Ovary (tissue), 9 donors: ENCODE results near the gene GPC3. TPM values are rescaled to one million over a fixed set of nuclear protein-coding genes. Genes with fewer than 3 reads are reported as not detected.

ENCODE experiments used
- DNase-seq, 5 donors: peaks; one replicate each; pipeline ENCODE4 v3.0.0-alpha.2; 2019 to 2020
- H3K27ac ChIP-seq, 2 donors: fragments of 200-600 bp; one replicate each; pipeline versions ENCODE4 v1.5.1 to v1.8.0; 2019 to 2022
- H3K27me3 ChIP-seq: fragments of 200-600 bp; one replicate; pipeline ENCODE4 v1.8.0; 2022
- H3K36me3 ChIP-seq: fragments of 200-600 bp; sonication (generic); one replicate; pipeline ENCODE4 v1.5.1; 2019
- H3K4me1 ChIP-seq: one replicate; pipeline ENCODE4 v1.8.1; 2013; ENCODE audit warnings: mild to moderate bottlenecking, moderate library complexity; ENCODE audit not compliant: insufficient read depth
- H3K4me3 ChIP-seq: fragments of 200-600 bp; sonication (generic); one replicate; pipeline ENCODE4 v1.5.1; 2017
- H3K9me3 ChIP-seq, 2 donors: fragments of 200-600 bp in 1 of 2; sonication (generic) in 1 of 2; one replicate each; pipeline versions ENCODE4 v1.5.1 to v1.8.1; 2013 to 2019; ENCODE audit warnings: mild to moderate bottlenecking in 1 of 2, moderate library complexity in 1 of 2
- EP300 ChIP-seq: sonication (generic); formaldehyde crosslinking; IDR thresholded peaks from one replicate; pipeline ENCODE4 v1.6.1; 2017; ENCODE audit warnings: antibody characterized with exemption
- POLR2A ChIP-seq: fragments of 450-650 bp; IDR thresholded peaks from one replicate; pipeline ENCODE4 v1.6.1; 2017; ENCODE audit warnings: antibody characterized with exemption, mild to moderate bottlenecking, moderate library complexity
- WGBS, 3 donors: extraction: QIAGEN DNeasy Blood & Tissue Kit in 1 of 3; methylation state at CpG; one replicate each; pipeline versions ENCODE4 v1.1.5 to v1.1.7; 2013 to 2017; 5-methylcytosine and 5-hydroxymethylcytosine counted together
- intact Hi-C, 4 donors: fragments of 100-400 bp; cut with DNase I; formaldehyde crosslinking; loops; one replicate each; pipeline versions ENCODE4 v1.11.0 to v1.15.1; 2022 to 2023
- polyA plus RNA-seq, 2 donors: library from polyadenylated mRNA; stranded (reverse); fragments of 200-250 nt in 1 of 2; fragments of 350-450 nt in 1 of 2; fragmentation: Illumina TruSeq in 1 of 2; extraction: RNeasy Lipid Tissue Mini Kit (QIAGEN cat#74804) in 1 of 2; gene quantifications; one replicate each; pipeline ENCODE4 v1.2.3, GENCODE V29; 2013 to 2014
- total RNA-seq, 7 donors: library from RNA; depleted of rRNA in 2 of 7; stranded (reverse); fragments of >200 nt in 2 of 7; fragmentation: NEBNext Ultra II Directional in 3 of 7; extraction: Animal tissue kit (Norgen Biotek cat#: 25700) in 3 of 7; gene quantifications; one replicate each; pipeline versions ENCODE4 v1.1.0 to v1.2.4, GENCODE V29; 2016 to 2023
- TF ChIP-seq, protein P1 (sequence below), 3 donors: fragments of 450-650 bp in 2 of 3; fragments of 200-600 bp in 1 of 3; IDR thresholded peaks; one replicate each; pipeline versions ENCODE4 v1.5.1 to v1.8.0; 2016 to 2022; ENCODE audit warnings: antibody characterized with exemption in 3 of 3, mild to moderate bottlenecking in 1 of 3
- donor health status: DM: no; HTN: no; CAD: no; lungs with moderate emphysema.
- donor health status: DM: no; HTN: no; CAD: no.
- donor health status: Bipolar disorder and iron deficiency.
- donor health status: DM: yes; HTN: yes; CAD: no.
- donor health status: DM: no; HTN: no; CAD: no.
- donor health status: DM: yes; HTN: yes; CAD: no.

GPC3 gene
- total and polyA plus RNA-seq, 9 donors: 4.5 to 91.8 (median 12.1) TPM

DNA sequence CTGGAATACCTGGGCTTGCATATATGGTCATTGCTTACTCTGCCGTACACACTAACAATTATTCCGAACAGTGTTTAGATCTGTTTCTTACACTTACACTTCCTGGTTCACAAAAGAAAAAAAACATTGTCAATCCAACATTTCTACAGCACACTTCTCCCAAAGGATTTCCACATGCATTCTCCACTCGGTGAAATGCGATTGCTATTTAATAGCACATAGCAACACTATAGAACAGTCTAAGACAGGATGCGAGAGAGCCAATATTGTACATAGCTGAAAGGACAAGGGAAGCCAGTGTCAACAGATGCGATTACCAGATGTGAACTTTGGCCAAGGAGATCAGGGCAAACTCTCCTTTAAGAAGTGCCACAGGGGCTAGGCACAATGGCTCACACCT lies 349.4 kb downstream of the GPC3 start:
- H3K4me3 ChIP-seq: no peak overlapping the region
- H3K27ac ChIP-seq: no peak overlapping the region
- no peaks in the 10 kb centered on the region for H3K4me1 ChIP-seq
- H3K9me3 ChIP-seq: no peaks in the 10 kb centered on the region
- no peaks in the 10 kb centered on the region for H3K36me3 ChIP-seq
- intact Hi-C loops: no loop called here
- TF ChIP-seq EP300 (no peak), POLR2A (no peak)
- TF ChIP-seq, protein P1, sequence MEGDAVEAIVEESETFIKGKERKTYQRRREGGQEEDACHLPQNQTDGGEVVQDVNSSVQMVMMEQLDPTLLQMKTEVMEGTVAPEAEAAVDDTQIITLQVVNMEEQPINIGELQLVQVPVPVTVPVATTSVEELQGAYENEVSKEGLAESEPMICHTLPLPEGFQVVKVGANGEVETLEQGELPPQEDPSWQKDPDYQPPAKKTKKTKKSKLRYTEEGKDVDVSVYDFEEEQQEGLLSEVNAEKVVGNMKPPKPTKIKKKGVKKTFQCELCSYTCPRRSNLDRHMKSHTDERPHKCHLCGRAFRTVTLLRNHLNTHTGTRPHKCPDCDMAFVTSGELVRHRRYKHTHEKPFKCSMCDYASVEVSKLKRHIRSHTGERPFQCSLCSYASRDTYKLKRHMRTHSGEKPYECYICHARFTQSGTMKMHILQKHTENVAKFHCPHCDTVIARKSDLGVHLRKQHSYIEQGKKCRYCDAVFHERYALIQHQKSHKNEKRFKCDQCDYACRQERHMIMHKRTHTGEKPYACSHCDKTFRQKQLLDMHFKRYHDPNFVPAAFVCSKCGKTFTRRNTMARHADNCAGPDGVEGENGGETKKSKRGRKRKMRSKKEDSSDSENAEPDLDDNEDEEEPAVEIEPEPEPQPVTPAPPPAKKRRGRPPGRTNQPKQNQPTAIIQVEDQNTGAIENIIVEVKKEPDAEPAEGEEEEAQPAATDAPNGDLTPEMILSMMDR (IDR thresholded peaks at IDR 0.05): no peak
- DNase-seq: no peak
- 89 to 94% (median 91%) methylated on average over 6 of the region's 6 CpGs for WGBS, 3 donors
- H3K27me3 ChIP-seq: no peaks in the 10 kb centered on the region

DNA sequence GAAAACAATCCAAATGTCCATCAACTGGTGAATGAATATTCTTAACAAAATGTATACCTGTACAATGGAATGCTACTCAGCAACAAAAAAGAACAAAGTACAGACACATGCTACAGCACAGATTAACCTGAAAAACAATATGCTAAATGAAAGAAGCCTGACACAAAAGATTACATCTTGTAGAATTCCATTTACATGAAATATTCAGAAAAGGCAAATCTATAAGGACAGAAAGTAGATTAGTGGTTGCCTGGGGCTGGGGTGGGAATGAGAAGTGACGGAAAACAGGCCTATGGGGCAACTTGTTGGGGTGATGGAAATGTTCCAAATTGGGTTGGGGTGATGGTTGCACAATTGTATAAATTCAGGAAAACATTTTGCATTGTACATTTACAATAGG lies 351.0 kb downstream of the GPC3 start:
- intact Hi-C loops: no loop called here
- H3K27ac ChIP-seq: no peak overlapping the region
- H3K4me3 ChIP-seq: no peak overlapping the region
- TF ChIP-seq EP300: no peak
- TF ChIP-seq, protein P1 (IDR thresholded peaks at IDR 0.05): no peak
- no peak for TF ChIP-seq POLR2A
- H3K9me3 ChIP-seq: no peaks in the 10 kb centered on the region
- H3K4me1 ChIP-seq: no peaks in the 10 kb centered on the region
- no peaks in the 10 kb centered on the region for H3K36me3 ChIP-seq
- no peaks in the 10 kb centered on the region for H3K27me3 ChIP-seq
- DNase-seq: no peak
- WGBS, 3 donors: 80 to 89% (median 82%) methylated on average over 1 of the region's 1 CpG

- WGBS, 3 donors: 63 to 66% (median 65%) methylated on average over 1 of the region's 1 CpG
- DNase-seq: no peak
- Histone ChIP-seq H3K4me1 (peaks cover 1% of the 10 kb centered on the region), H3K36me3 (no peaks in the 10 kb centered on the region), H3K4me3 (no peak overlapping the region), H3K27me3 (no peaks in the 10 kb centered on the region), H3K9me3 (no peaks in the 10 kb centered on the region), H3K27ac (no peak overlapping the region)
- TF ChIP-seq POLR2A: no peak
- TF ChIP-seq, protein P1 (IDR thresholded peaks at IDR 0.05): no peak
- no peak for TF ChIP-seq EP300
- intact Hi-C loops: no loop called here
These were observed 351.4 kb downstream of the GPC3 start for GRCh38 chrX:133633950-133634349.

DNA sequence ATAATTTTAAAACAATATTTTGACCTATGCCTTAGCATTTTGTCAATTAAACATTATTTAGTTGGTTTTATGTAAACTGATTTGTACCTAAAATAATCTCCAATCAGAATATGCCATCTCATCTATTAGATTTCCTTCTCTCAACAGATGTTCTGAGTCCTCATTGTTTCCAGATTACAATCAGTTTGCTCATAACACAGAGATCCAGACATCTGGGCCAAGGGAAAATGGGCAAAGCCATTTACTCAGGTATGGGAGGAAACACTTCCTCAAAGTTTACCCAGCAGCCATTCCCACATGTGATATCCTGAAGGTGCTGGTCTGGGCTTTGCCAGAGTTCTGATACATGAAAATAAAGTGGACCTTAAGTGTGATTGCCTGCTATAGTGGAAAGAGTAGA lies 352.2 kb downstream of the GPC3 start:
- no peaks in the 10 kb centered on the region for H3K36me3 ChIP-seq
- H3K4me3 ChIP-seq: no peak overlapping the region
- intact Hi-C loops: no loop called here
- no peaks in the 10 kb centered on the region for H3K9me3 ChIP-seq
- H3K4me1 ChIP-seq: peaks cover 1% of the 10 kb centered on the region
- no peak for DNase-seq
- no peaks in the 10 kb centered on the region for H3K27me3 ChIP-seq
- no peak overlapping the region for H3K27ac ChIP-seq
- TF ChIP-seq EP300 (no peak), POLR2A (no peak)
- TF ChIP-seq, protein P1 (IDR thresholded peaks at IDR 0.05): no peak

DNA sequence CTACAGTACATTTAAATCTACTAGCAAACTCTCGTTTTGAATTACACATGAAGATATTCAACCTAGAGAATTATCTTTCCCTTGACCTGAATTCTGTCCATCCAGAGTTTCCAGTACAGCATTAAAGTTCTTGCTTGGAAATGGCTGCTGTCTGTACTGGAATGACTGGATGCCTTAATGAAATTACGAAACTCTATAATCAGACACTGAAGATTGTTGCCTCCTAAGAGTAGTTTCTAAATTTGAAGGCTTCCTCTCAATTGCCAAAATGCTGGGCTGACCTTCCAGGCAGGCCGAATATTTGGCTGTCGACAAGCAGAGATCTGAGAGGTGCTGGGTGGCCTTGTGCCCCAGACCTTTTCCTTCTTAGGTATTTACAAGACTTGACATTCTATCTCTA lies 355.0 kb downstream of the GPC3 start:
- intact Hi-C loops: no loop called here
- WGBS, 3 donors: 36 to 40% (median 39%) methylated on average over 4 of the region's 4 CpGs
- no peaks in the 10 kb centered on the region for H3K9me3 ChIP-seq
- no peaks in the 10 kb centered on the region for H3K27me3 ChIP-seq
- TF ChIP-seq, protein P1 (IDR thresholded peaks at IDR 0.05): no peak
- TF ChIP-seq EP300 (no peak), POLR2A (no peak)
- no peak for DNase-seq
- no peak overlapping the region for H3K27ac ChIP-seq
- H3K36me3 ChIP-seq: no peaks in the 10 kb centered on the region
- peaks cover 1% of the 10 kb centered on the region for H3K4me1 ChIP-seq
- no peak overlapping the region for H3K4me3 ChIP-seq
